Upper lobe of right lung (tissue), 1 donor: ENCODE measurements around the gene DIS3L2. TPM values are rescaled to one million over a fixed set of nuclear protein-coding genes. Genes with fewer than 3 reads are reported as not detected.

Source experiments
- ATAC-seq: fragments of 200-7000 bp; cut with Tn5 transposase; one replicate; pipeline ENCODE4 v1.9.1; 2020; ENCODE audit warnings: mild to moderate bottlenecking, moderate library complexity
- DNase-seq: peaks from one replicate; pipeline ENCODE4 v3.0.0-alpha.2; 2020
- H3K27ac ChIP-seq: fragments of 200-600 bp; one replicate; pipeline ENCODE4 v1.8.0; 2022
- H3K27me3 ChIP-seq: fragments of 200-600 bp; one replicate; pipeline ENCODE4 v1.8.0; 2022; ENCODE audit warnings: mild to moderate bottlenecking
- H3K36me3 ChIP-seq: fragments of 200-600 bp; one replicate; pipeline ENCODE4 v1.8.0; 2022
- H3K4me1 ChIP-seq: fragments of 200-600 bp; one replicate; pipeline ENCODE4 v1.8.0; 2022
- H3K4me3 ChIP-seq: fragments of 200-600 bp; one replicate; pipeline ENCODE4 v1.8.0; 2022; ENCODE audit warnings: mild to moderate bottlenecking
- H3K9me3 ChIP-seq: fragments of 200-600 bp; one replicate; pipeline ENCODE4 v1.8.0; 2022
- intact Hi-C: fragments of 100-400 bp; cut with DNase I; formaldehyde crosslinking; loops from one replicate; pipeline ENCODE4 v1.11.0; 2022
- total RNA-seq: library from RNA; stranded (reverse); fragmentation: NEBNext Ultra II Directional; extraction: Animal tissue kit (Norgen Biotek cat#: 25700); gene quantifications from one replicate; pipeline ENCODE4 v1.2.1, GENCODE V29; 2021
- TF ChIP-seq, protein P1 (sequence below): fragments of 200-600 bp; IDR thresholded peaks from one replicate; pipeline ENCODE4 v1.8.0; 2022; ENCODE audit warnings: antibody characterized with exemption
- donor health status: DM: no; HTN: yes; CAD: no; lungs with severe emphysema.

Gene DIS3L2
- total RNA-seq, 1 donor from 2014 or later, result 35.8 TPM

DNA sequence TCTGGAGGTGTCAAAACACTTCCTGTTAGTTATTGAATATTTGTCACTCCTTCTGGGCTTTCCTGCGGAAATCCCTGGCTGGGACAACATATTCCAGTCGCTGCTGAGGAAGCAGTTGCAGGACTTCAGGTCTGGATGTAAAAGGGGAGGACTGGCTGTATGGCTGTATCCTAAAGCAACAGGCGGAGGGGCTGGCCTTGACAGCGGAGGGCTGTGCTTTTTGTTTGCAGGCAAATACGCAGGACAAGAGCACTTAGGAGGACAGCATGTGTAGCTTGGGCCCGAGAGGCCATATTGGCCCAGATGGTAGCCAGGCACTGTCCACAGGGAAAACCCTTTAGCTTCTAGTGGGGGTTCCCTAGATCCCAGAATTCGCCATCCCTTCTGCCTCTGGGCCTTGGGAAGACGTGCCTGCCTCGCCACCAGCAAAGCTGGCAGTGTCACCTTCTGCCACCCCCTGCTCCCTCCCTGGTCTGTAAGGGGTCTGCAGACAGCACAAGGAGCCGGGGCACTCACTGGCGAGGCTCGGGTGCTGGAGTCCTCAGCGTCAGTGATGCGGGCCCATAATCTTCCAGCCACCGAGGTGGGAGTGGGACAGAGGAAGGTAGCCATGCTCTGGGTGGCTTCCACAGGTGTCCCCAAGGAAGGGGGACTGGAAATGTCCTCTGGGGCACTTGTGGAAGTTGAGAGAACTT, 42.0 kb upstream of the DIS3L2 start:
- DNase-seq, result peak; percentile 40
- ATAC-seq, result no peak

DNA sequence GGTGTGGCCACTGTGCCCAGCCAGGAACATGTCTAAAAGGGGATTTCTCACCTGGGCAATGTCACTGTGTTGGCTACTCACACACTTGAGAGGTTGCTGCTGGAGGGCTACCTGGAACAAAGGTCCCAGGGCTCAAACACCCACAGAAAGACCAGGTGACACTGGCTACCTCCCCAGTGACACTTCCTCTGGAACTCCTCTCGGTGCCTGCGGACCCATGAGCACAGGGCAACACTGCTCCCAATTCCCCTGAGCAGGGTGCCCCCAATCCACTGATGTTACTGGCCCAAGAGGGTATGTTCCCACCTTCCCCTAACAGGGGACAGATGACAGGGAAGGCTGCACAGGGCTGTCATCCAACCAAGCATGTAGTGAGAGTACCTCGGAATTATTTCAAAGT, 41.1 kb upstream of the DIS3L2 start:
- ATAC-seq (no peak), DNase-seq (peak; percentile 26)
- intact Hi-C loops, result loop anchor here (10.0 kb wide), 1 partner anchor 514 kb away; no protein-coding TSS in a partner anchor
- H3K27ac ChIP-seq, result no peak overlapping the region
- H3K9me3 ChIP-seq, result no peaks in the 10 kb centered on the region
- no peaks in the 10 kb centered on the region for H3K36me3 ChIP-seq
- H3K27me3 ChIP-seq, result peaks cover 30% of the 10 kb centered on the region
- no peak overlapping the region for H3K4me3 ChIP-seq
- TF ChIP-seq, protein P1, sequence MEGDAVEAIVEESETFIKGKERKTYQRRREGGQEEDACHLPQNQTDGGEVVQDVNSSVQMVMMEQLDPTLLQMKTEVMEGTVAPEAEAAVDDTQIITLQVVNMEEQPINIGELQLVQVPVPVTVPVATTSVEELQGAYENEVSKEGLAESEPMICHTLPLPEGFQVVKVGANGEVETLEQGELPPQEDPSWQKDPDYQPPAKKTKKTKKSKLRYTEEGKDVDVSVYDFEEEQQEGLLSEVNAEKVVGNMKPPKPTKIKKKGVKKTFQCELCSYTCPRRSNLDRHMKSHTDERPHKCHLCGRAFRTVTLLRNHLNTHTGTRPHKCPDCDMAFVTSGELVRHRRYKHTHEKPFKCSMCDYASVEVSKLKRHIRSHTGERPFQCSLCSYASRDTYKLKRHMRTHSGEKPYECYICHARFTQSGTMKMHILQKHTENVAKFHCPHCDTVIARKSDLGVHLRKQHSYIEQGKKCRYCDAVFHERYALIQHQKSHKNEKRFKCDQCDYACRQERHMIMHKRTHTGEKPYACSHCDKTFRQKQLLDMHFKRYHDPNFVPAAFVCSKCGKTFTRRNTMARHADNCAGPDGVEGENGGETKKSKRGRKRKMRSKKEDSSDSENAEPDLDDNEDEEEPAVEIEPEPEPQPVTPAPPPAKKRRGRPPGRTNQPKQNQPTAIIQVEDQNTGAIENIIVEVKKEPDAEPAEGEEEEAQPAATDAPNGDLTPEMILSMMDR, result no peak
- H3K4me1 ChIP-seq, result peaks cover 4% of the 10 kb centered on the region

More for the DNA sequence above, 42.0 kb upstream of the DIS3L2 start:
- TF ChIP-seq, protein P1, result no peak
- H3K9me3 ChIP-seq, result no peaks in the 10 kb centered on the region
- H3K4me3 ChIP-seq, result no peak overlapping the region
- H3K27me3 ChIP-seq, result peaks cover 23% of the 10 kb centered on the region
- H3K4me1 ChIP-seq, result no peaks in the 10 kb centered on the region
- H3K36me3 ChIP-seq, result no peaks in the 10 kb centered on the region
- intact Hi-C loops, result loop anchor here (10.0 kb wide), 1 partner anchor 515 kb away; no protein-coding TSS in a partner anchor
- H3K27ac ChIP-seq, result no peak overlapping the region

DNA sequence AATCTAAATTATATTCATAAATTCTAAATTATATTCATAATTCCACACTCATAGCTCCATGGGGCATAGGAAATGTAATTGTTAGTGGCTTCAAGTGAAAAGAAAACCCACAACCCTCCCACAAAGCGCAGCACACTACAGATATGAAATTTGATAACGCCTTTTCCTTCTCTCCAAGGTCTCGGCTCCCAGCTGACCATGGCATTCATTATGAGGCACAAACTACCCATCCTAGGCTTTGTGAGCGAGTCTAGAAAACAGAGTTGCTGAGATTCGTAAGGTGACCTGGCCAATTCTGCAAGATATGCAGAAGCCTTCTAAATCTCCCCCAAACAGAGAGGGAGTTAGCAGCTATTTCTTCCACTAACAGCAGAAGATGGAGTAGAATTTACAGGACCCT, 40.7 kb upstream of the DIS3L2 start:
- Histone ChIP-seq H3K4me1 (peaks cover 8% of the 10 kb centered on the region), H3K4me3 (no peak overlapping the region), H3K27me3 (peaks cover 34% of the 10 kb centered on the region), H3K27ac (no peak overlapping the region), H3K36me3 (no peaks in the 10 kb centered on the region), H3K9me3 (no peaks in the 10 kb centered on the region)
- DNase-seq, result no peak
- TF ChIP-seq, protein P1, result no peak
- intact Hi-C loops, result loop anchor here (10.0 kb wide), 1 partner anchor 514 kb away; no protein-coding TSS in a partner anchor
- no peak for ATAC-seq

DNA sequence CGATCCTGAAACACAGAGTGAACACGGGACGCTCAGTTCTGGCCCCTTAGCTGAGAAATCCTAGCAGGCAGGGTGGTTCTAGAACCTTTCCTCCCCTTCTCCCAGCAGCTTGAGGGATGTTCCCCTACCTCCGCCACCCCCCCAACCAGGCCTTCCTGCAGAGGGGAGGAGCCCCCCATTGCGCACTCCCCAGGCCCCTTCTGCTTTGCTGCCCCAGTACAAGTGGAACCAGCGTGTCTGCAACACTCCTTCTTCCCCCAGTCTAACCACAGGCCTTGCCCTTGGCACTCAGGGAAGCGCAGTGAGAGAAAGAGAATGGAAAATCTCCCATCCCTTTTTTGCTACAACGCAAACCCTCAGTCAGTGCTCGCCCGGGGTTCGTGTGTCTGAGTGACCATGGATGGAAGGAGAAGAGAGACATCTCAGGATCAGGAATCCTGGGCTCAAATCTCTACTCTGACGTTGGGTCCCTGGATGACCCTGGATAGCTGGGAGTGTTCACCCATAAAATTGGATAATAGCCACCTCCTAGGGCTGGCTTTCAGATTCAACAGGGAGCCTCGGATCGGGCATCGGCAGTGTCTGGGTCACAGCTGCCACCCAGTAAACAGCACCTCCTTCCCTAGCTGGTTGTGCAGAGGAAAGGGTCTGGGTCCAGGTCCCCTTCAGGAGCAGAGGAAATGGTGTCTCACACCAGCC, 39.1 kb upstream of the DIS3L2 start:
- Histone ChIP-seq H3K4me3 (no peak overlapping the region), H3K27ac (no peak overlapping the region), H3K4me1 (peaks cover 22% of the 10 kb centered on the region), H3K27me3 (peaks cover 50% of the 10 kb centered on the region), H3K9me3 (no peaks in the 10 kb centered on the region), H3K36me3 (no peaks in the 10 kb centered on the region)
- no peak for ATAC-seq
- DNase-seq, result peak; percentile 54
- TF ChIP-seq, protein P1, result no peak
- intact Hi-C loops, result loop anchor here (10.0 kb wide), 1 partner anchor 512 kb away; no protein-coding TSS in a partner anchor

DNA sequence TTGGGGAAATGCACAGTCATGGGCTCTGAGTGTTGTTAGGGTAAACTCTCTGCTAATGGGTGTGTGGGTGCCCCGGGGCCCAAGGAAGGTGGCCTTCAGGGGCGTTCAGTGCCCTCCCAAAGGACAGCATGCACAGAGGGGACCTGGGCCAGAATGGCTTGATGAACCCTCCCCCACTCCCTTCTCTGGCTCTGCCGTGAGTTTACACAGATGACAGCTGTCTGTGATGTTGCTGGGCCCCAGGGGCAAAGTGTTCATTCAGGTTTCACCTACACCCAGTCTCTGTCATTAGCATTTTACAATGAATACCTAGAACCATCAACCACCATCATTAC, 38.5 kb upstream of the DIS3L2 start:
- ATAC-seq, result no peak
- TF ChIP-seq, protein P1, result no peak

More for the DNA sequence above, 38.5 kb upstream of the DIS3L2 start:
- no peak overlapping the region for H3K27ac ChIP-seq
- H3K27me3 ChIP-seq, result peaks cover 55% of the 10 kb centered on the region
- H3K9me3 ChIP-seq, result no peaks in the 10 kb centered on the region
- no peaks in the 10 kb centered on the region for H3K36me3 ChIP-seq
- peak; percentile 19 for DNase-seq
- no peak overlapping the region for H3K4me3 ChIP-seq
- intact Hi-C loops, result loop anchor here (10.0 kb wide), 1 partner anchor 512 kb away; no protein-coding TSS in a partner anchor
- peaks cover 22% of the 10 kb centered on the region for H3K4me1 ChIP-seq
